Central memory CD8-positive, alpha-beta T cell (primary cell): ENCODE measurements around the gene TPRN.

Experiments
- ATAC-seq: fragments of 150-1000 bp; cut with Tn5 transposase; replicated peaks from 2 replicates; pipeline ENCODE4 v1.10.0; 2022; ENCODE audit warnings: mild to moderate bottlenecking, moderate FRiP score, moderate number of reproducible peaks; ENCODE audit not compliant: poor library complexity, severe bottlenecking; ENCODE audit errors: extremely low read depth
- DNase-seq, 2 donors: peaks; one replicate each; pipeline ENCODE4 v3.0.0; 2021; ENCODE audit warnings: low spot score in 2 of 2
- H3K27ac Mint-ChIP-seq: one replicate; pipeline ENCODE4 v1.8.0; 2022; ENCODE audit warnings: low read depth, mild to moderate bottlenecking, moderate library complexity, mixed read lengths
- H3K27me3 Mint-ChIP-seq: one replicate; pipeline ENCODE4 v1.8.0; 2022; ENCODE audit warnings: mixed read lengths
- H3K36me3 Mint-ChIP-seq: one replicate; pipeline ENCODE4 v1.8.0; 2022; ENCODE audit warnings: mild to moderate bottlenecking, moderate library complexity, mixed read lengths; ENCODE audit not compliant: insufficient read depth
- H3K4me1 Mint-ChIP-seq: one replicate; pipeline ENCODE4 v1.8.0; 2022; ENCODE audit warnings: mixed read lengths
- H3K4me3 Mint-ChIP-seq: one replicate; pipeline ENCODE4 v1.8.0; 2022; ENCODE audit warnings: mild to moderate bottlenecking, moderate library complexity, mixed read lengths
- H3K9me3 Mint-ChIP-seq: one replicate; pipeline ENCODE4 v1.8.0; 2022; ENCODE audit warnings: mixed read lengths

Gene TPRN

DNA sequence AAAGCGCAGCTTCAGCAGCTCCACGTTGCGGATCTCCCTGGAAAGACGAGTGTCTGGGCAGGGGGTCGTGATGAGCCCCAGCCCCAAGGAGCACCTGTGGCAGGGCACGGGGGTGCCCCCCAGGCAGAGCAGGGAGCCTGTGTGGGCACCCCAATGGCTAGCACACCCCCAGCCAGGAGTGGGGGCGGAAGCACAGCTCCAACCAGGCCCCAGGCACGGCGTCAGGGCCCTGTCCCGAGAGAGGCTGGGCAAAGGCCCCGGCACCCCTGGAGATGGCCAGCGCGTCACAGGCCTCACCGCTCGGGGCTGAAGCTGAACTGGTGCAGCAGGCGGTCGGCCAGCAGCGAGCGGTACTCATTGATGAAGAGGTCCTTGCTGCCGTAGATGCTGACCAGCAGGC lies 20.1 kb downstream of the TPRN start:
- peaks cover 27% of the 10 kb centered on the region for H3K36me3 Mint-ChIP-seq
- no peak for ATAC-seq

DNA sequence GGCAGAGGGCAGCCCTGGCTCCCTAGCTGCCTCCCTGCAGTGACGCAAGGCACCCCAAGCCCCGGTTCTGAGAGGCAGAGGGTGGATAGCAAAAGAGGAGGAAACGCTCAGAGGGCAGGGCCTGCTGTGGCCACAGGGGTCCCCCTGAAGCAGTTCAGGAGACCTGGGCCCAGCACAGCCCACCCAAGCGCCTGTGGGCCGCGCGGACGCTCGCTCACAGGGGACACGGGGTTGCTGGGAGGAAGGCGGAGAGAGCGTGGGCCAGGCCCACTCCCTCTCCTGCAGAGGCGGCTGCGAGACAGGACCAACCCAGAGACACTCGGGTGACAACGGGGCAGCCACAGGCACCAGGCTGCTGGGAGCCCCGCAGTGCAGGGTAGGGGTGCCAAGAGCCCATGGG lies 20.8 kb downstream of the TPRN start:
- H3K4me3 Mint-ChIP-seq: peak overlapping the region; percentile 34
- H3K27me3 Mint-ChIP-seq: no peaks in the 10 kb centered on the region
- H3K27ac Mint-ChIP-seq: peak overlapping the region; percentile 46
- H3K9me3 Mint-ChIP-seq: no peaks in the 10 kb centered on the region
- H3K36me3 Mint-ChIP-seq: peaks cover 27% of the 10 kb centered on the region
- no peak for DNase-seq
- H3K4me1 Mint-ChIP-seq: peaks cover 16% of the 10 kb centered on the region
- ATAC-seq: no peak

More for the DNA sequence above, 20.1 kb downstream of the TPRN start:
- Mint-ChIP-seq H3K4me3 (no peak overlapping the region), H3K27me3 (no peaks in the 10 kb centered on the region), H3K9me3 (no peaks in the 10 kb centered on the region), H3K4me1 (peaks cover 16% of the 10 kb centered on the region), H3K27ac (no peak overlapping the region)
- no peak for DNase-seq

DNA sequence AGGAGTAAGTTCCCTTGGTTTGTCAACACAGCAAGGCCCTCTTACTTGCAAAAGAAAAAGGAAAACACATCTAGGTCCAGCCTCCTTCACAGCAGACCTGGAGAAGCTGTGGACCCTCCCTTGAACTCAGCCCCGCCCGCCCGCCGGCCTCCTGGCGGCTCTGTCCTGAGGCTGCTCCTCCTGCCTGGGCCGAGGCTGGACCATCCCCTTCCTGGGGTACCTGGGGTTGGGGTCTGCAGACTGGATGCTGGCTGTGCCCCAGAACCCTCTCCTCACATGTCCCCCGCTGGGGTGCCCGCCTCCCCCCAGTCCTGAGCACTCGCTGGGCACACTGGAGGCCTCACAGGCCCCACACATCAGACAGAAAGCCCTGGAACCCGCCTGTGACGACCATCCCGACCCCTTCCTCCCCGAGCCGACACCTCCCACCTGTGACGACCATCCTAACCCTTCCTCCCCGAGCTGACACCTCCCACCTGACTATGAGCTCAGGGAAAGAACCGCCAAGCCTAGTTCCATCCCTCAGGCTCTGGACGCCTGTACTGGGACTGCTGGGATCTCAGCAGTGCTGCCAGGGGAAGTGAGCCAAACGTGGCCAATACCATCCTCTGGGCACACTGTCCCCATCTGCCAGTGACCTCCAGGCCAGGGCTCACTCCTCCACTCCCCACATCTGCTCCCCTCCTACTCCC lies 21.5 kb downstream of the TPRN start:
- peak overlapping the region; percentile 34 for H3K4me3 Mint-ChIP-seq
- peaks cover 10% of the 10 kb centered on the region for H3K4me1 Mint-ChIP-seq

DNA sequence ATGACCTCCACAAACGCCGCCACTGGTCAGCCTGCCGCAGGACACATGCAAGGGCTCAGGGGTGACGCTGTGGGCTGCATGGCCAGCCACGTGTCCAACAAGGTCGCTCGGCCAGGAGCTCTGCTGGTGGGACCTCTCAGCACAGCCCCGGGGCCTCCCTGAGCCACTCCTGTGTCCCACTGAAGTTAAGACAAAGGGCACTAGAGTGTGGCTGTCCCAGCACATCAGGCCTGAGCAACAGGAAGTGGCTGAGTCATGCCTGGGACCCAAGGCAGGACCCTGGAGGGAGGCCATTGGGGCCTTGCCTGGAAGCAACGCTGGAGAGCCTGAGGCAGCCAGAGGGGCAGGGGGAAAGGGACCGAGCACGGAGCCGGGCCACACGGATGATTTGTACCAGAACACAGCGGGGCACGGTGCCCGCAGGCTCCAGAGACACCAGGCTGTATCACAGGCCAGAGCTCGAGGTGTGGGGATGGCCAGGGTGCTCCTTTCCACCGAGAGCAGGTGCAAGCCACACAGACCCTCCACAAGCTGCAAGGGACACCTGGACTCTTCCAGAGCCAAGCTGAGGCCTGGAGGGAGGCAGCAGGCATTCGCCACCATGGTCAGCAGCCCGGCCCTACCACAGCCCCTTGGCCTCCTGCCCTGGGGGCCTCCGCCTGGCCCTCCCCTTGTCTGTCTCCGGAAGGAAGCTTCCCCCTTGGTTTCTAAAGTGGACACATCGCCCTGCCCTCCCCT lies 22.2 kb downstream of the TPRN start:
- no peak for ATAC-seq
- Mint-ChIP-seq H3K36me3 (peaks cover 26% of the 10 kb centered on the region), H3K4me1 (peaks cover 7% of the 10 kb centered on the region), H3K27me3 (no peaks in the 10 kb centered on the region), H3K27ac (no peak overlapping the region), H3K9me3 (no peaks in the 10 kb centered on the region), H3K4me3 (no peak overlapping the region)
- DNase-seq: no peak

More for the DNA sequence above, 21.5 kb downstream of the TPRN start:
- peaks cover 27% of the 10 kb centered on the region for H3K36me3 Mint-ChIP-seq
- H3K9me3 Mint-ChIP-seq: no peaks in the 10 kb centered on the region
- ATAC-seq (no peak), DNase-seq (no peak)
- no peaks in the 10 kb centered on the region for H3K27me3 Mint-ChIP-seq
- H3K27ac Mint-ChIP-seq: peak overlapping the region; percentile 46

DNA sequence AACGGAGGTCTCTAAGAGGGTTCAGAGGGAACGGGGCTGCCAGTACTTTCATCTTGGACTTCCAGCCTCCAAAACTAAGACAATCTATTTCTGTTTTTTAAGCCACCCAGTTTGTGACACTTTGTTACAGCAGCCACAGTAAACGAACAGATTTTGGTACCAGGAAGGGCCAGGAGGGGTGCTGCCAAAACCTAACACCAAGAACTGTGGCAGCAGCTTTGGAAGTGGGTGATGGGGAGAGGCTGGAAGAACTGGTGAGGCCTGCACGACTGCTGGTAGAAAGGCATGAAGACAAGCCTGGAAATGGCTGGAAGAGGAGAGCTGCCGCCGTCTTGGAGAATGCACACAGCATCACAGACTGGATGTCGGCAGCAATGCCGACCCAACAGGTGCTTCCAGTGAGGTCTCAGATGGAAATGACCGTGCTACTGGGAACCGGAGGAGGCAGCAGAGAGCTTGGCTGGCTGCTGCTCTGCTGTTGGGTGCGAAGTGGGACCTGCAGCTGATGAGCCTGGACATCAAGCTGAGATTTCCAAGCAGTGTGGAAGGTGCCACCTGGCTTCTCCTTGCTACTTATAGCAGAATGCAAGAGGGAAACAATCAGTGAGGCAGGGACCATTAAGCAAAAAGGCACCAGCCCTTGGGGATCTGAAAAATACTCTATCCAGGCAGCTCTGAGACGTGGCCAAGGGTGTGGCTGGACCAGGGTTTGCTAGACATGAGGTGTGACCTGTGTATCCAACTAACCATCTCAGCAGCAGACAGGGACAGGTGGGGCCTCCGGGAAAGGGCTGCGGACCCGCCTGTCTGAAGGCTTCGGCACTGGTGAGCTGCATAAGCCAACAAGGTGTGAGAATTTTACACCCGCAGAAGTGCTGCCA lies 24.0 kb downstream of the TPRN start:
- peaks cover 7% of the 10 kb centered on the region for H3K4me1 Mint-ChIP-seq
- no peaks in the 10 kb centered on the region for H3K9me3 Mint-ChIP-seq
- ATAC-seq: no peak
- H3K27me3 Mint-ChIP-seq: no peaks in the 10 kb centered on the region
- DNase-seq: no peak
- H3K36me3 Mint-ChIP-seq: peaks cover 20% of the 10 kb centered on the region
- no peak overlapping the region for H3K4me3 Mint-ChIP-seq
- H3K27ac Mint-ChIP-seq: peak overlapping the region; percentile 70

DNA sequence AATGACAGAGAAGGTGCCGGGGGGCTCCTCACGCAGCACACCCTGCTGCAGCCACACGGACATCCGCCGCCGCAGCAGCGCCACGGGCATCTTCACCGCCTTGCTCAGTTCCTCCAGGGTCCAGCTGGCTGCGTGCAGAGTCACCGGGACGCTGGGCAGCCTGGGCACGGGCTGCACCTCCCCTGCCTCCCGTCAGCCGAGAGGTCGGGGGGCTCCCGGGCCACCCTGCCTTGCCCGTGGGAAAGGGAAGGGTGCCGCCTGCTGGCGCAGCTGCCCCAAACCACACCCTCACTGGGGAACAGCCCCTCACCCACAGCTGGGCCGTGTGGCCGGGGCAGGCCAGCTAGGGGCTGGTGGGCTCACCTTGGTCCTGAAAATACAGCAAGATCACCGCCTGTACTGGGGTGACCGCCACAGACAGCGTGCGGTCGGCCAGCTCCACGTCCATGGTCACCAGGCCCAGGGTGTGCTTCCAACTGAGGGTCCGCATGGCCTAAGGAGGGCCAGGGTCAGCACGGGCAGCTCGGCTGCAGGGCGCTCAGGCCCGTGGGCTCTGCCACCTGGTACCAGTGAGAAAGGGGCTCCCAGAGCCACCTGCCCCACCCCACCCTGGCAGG lies 25.1 kb downstream of the TPRN start:
- DNase-seq: no peak
- H3K9me3 Mint-ChIP-seq: no peaks in the 10 kb centered on the region
- ATAC-seq: no peak
- no peak overlapping the region for H3K27ac Mint-ChIP-seq
- peaks cover 20% of the 10 kb centered on the region for H3K36me3 Mint-ChIP-seq
- H3K4me3 Mint-ChIP-seq: no peak overlapping the region
- H3K4me1 Mint-ChIP-seq: peaks cover 7% of the 10 kb centered on the region
- peaks cover 5% of the 10 kb centered on the region for H3K27me3 Mint-ChIP-seq

DNA sequence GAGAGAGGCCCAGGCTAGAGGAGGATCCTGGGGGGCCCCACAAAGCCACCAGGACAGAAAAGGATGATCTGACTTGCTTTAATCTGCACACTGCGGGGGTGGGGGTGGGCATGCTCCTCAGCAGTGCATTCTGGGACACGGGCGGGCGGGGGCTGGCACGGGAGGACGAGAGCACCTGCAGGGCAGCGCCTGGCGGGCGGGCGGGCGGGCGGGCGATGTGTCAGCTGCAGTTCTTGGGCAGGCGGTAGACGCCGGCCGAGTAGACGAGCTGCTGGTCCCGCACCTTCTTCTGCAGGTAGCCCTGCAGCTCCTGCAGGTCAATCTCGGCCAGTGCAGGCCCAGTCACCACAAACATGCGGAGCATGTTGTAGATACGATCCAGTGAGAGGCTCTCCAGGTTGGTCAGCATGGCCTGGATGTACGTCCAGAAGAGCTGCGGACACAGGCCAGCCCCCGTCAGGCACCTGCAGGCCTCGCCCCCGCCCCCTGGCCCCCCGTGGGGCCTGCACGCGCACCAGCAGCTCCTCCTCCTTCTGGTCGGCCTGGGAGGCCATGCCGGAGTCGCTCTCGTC lies 25.7 kb downstream of the TPRN start:
- ATAC-seq: no peak
- no peak for DNase-seq
- Mint-ChIP-seq H3K4me1 (peaks cover 7% of the 10 kb centered on the region), H3K27ac (no peak overlapping the region), H3K36me3 (peaks cover 21% of the 10 kb centered on the region), H3K9me3 (no peaks in the 10 kb centered on the region), H3K27me3 (peaks cover 9% of the 10 kb centered on the region), H3K4me3 (no peak overlapping the region)

DNA sequence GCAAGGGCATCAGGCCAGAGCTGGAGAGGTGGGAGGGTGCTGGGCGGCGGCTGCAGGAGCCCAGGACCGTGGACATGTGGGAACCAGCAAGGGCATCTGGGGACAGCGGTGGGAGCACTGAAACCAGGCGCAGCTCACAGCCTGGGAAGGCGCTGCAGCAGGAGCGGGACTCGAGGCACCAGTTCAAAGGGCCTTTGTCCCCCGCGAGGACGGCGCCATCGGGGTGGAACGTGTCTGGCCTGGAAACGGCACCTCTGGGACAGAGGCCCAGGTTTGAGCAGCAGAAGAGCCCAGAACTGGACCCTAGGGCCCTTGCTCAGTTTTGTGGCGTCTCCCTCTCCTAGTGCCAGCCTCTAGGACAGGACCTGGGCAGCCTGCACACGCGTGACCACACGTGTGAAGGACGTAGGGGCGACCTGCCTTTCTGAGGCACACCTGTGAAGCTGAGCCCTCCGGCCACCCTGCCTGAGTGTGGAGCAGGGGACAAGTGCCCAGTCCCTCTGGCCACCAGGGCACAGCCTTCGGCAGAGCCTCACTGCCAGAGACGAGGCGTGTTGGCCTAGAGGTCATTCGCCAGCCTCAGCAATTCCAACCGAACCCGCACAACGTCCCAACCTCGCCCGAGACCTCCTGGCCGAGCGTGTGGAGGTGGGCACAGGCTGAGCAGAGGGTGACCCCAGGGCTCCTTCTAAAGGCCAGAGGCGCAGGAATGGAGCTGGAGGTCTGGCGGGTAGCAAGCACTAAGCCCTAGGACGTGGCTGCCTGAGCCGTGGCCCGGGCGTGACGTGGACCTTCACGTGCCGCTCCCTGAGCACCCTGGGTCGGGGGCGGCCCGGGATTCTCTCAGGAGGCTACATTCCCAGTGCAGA lies 26.5 kb downstream of the TPRN start:
- no peak overlapping the region for H3K4me3 Mint-ChIP-seq
- no peak for ATAC-seq
- no peak overlapping the region for H3K27ac Mint-ChIP-seq
- peaks cover 17% of the 10 kb centered on the region for H3K36me3 Mint-ChIP-seq
- no peak for DNase-seq
- H3K27me3 Mint-ChIP-seq: peaks cover 9% of the 10 kb centered on the region
- H3K9me3 Mint-ChIP-seq: no peaks in the 10 kb centered on the region
- peaks cover 7% of the 10 kb centered on the region for H3K4me1 Mint-ChIP-seq

DNA sequence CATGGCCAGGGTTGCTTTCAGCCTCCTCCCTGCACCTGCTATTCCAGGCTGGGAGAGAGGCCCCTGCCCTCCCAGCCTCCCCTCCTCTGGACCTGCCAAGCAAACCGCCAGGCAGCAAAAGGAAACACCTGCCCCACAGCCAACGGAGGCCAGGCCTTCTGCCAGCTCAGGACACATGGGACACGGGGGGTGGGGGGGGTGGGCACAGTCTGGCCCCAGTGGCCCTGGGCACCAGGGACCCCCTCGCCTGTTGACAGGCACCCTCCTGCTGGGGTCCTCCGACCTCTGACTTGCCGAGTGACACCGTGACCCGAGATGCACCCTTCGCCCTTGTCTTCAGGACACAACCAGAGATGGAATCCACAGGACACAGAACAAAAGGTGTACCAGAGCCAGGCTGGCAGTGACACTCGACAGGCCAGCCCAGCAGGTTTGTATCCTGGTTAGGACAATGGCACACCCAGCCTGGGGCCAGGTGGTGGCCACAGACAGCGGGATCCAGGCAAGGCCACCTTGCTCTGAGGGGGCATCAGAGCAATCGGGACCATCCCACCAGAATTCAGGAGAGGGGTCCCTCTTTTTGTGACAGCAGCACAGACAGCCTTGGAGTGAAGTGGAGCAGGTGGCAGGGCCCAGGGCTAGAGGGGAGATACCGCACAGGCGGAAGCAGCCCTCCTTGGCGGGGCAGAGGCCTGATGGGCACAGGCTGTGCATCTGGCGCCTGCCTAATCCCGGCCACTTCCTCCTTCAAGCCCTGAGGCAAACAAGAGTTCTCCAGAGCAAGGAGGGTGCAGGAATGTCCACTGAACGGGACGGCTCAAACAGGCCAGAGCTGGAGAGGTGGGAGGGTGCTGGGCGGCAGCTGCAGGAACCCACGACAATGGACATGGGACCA lies 27.4 kb downstream of the TPRN start:
- DNase-seq (no peak), ATAC-seq (no peak)
- H3K4me3 Mint-ChIP-seq: no peak overlapping the region
- peaks cover 11% of the 10 kb centered on the region for H3K4me1 Mint-ChIP-seq
- peaks cover 13% of the 10 kb centered on the region for H3K36me3 Mint-ChIP-seq
- H3K27me3 Mint-ChIP-seq: peaks cover 9% of the 10 kb centered on the region
- H3K27ac Mint-ChIP-seq: no peak overlapping the region
- H3K9me3 Mint-ChIP-seq: no peaks in the 10 kb centered on the region

DNA sequence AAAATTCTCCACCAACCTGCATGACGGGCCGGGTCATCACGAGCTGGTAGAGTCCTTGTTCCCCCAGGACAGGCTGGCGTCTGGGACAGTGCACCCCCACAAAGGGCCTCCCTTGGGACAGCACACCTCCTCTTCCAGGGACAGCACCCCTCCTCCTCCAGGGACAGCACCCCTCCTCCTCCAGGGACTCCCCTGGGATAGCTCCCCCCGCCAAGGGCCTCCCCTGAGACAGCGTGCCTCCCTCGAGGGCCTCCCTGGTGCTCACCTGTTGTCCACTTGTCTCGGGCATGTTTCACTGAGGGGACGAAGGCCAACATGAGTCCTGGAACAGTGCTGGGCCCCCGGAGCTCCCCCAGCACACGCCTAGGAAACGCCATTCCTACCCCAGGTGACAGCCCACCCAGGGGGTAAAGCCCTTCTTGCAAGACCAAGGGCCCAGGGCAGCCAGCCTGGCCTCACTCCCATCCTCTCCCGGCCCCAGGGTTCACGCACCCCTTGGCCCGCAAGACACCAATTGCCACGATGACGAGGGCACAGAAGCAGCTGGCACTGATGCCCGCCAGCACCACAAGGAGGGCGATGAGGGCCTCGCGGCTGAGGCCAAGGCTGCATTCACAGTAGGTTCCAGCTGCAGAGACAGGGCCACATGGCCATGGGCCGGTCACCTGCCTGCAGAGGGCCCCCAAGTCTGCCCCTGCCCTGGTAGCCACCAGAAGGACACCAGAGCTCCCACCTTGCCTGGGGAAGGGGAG lies 29.2 kb downstream of the TPRN start:
- ATAC-seq (no peak), DNase-seq (no peak)
- Mint-ChIP-seq H3K27ac (no peak overlapping the region), H3K27me3 (peaks cover 16% of the 10 kb centered on the region), H3K4me1 (peaks cover 7% of the 10 kb centered on the region), H3K4me3 (peak overlapping the region; percentile 11), H3K36me3 (peaks cover 6% of the 10 kb centered on the region), H3K9me3 (no peaks in the 10 kb centered on the region)
